ENCODE measurements around the gene GALNT9. TPM values are rescaled to one million over a fixed set of nuclear protein-coding genes. Genes with fewer than 3 reads are reported as not detected.

The GALNT9 gene
- total RNA-seq, 1 experiment from 2014 or later: 2.6 TPM

DNA sequence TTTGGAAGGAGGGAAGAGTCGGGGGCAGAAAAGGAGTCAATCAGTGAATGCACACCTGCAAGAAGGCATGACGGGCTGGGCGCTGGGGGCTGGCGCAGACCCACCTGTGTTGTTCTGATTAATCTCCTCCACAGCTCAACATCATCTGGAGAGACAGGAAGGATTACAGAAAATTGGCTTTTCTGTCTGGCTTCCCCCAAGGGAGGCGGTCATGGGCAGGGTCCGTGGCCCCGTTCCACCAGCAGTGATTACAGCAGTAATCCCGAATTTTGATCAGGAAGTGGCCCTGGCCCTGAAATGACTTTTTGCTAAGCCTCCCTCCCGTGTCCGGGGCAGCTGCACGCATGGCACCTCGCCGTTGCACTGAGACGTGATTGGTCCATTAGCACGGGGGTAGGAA, 24.4 kb upstream of the GALNT9 start:
- RAD21 ChIA-PET (ENCODE audit: low non-redundant PET in 1 of 2, low total read pairs in 2 of 2, uncharacterized antibody in 2 of 2, unreplicated experiment in 2 of 2): no interaction called here
- POLR2A ChIA-PET: no interaction called here
- H3K9me3 ChIP-seq (ENCODE audit: control insufficient read depth in 1 of 2, insufficient read depth in 1 of 2, low read depth in 1 of 2, low read length in 2 of 2): no peaks in the 10 kb centered on the region; a peak in 1 of 4 replicates
- peaks cover 7 to 14% of the 10 kb centered on the region in 2 experiments; a peak in 3 of 4 replicates for H3K4me1 ChIP-seq (ENCODE audit: control insufficient read depth in 1 of 2, insufficient read depth in 2 of 2, low read length in 2 of 2)
- TF ChIP-seq ELF1 (IDR thresholded peaks at IDR 0.05; ENCODE audit: borderline replicate concordance, low read depth): no peak
- TF ChIP-seq, protein P1, sequence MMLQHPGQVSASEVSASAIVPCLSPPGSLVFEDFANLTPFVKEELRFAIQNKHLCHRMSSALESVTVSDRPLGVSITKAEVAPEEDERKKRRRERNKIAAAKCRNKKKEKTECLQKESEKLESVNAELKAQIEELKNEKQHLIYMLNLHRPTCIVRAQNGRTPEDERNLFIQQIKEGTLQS (IDR thresholded peaks at IDR 0.05): no peak
- TF ChIP-seq REST (IDR thresholded peaks at IDR 0.05; ENCODE audit: low read depth): no peak
- TF ChIP-seq SRF (IDR thresholded peaks at IDR 0.05; ENCODE audit: low read depth): no peak
- no peak for TF ChIP-seq POLR2A (IDR thresholded peaks at IDR 0.05; ENCODE audit: borderline replicate concordance, extremely low read depth, insufficient read depth, insufficient read length)
- no peak for TF ChIP-seq ZBTB33 (IDR thresholded peaks at IDR 0.05; ENCODE audit: extremely low read depth, insufficient replicate concordance, low read length)
- no peak for TF ChIP-seq JUND (IDR thresholded peaks at IDR 0.05)
- no peak for TF ChIP-seq YY1 (IDR thresholded peaks at IDR 0.05; ENCODE audit: extremely low read depth, insufficient replicate concordance, low read depth, low read length)
- no peak for TF ChIP-seq TCF7L2 (IDR thresholded peaks at IDR 0.05; ENCODE audit: borderline replicate concordance, extremely low read depth, insufficient read depth, insufficient read length)
- TF ChIP-seq, protein P2, sequence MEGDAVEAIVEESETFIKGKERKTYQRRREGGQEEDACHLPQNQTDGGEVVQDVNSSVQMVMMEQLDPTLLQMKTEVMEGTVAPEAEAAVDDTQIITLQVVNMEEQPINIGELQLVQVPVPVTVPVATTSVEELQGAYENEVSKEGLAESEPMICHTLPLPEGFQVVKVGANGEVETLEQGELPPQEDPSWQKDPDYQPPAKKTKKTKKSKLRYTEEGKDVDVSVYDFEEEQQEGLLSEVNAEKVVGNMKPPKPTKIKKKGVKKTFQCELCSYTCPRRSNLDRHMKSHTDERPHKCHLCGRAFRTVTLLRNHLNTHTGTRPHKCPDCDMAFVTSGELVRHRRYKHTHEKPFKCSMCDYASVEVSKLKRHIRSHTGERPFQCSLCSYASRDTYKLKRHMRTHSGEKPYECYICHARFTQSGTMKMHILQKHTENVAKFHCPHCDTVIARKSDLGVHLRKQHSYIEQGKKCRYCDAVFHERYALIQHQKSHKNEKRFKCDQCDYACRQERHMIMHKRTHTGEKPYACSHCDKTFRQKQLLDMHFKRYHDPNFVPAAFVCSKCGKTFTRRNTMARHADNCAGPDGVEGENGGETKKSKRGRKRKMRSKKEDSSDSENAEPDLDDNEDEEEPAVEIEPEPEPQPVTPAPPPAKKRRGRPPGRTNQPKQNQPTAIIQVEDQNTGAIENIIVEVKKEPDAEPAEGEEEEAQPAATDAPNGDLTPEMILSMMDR (IDR thresholded peaks at IDR 0.05 in 2 of 3, conservative IDR thresholded peaks at IDR 0.05 in 1 of 3; ENCODE audit: borderline replicate concordance in 1 of 3, insufficient read depth in 1 of 3, low read depth in 2 of 3, low read length in 2 of 3): no peak
- TF ChIP-seq RAD21 (IDR thresholded peaks at IDR 0.05; ENCODE audit: low read depth): no peak
- TF ChIP-seq ZFX (IDR thresholded peaks at IDR 0.05): no peak
- TF ChIP-seq POLR2AphosphoS5 (IDR thresholded peaks at IDR 0.05; ENCODE audit: low read depth, low read length): no peak
- TF ChIP-seq EZH2phosphoT487 (IDR thresholded peaks at IDR 0.05; ENCODE audit: borderline replicate concordance): no peak
- TF ChIP-seq EGR1 (IDR thresholded peaks at IDR 0.05; ENCODE audit: low read depth): no peak
- TF ChIP-seq SP1 (IDR thresholded peaks at IDR 0.05; ENCODE audit: low read depth): no peak
- no peak for TF ChIP-seq CBX3 (IDR thresholded peaks at IDR 0.05; ENCODE audit: low read depth)
- no peak for TF ChIP-seq EZH2 (IDR thresholded peaks at IDR 0.05)
- no peak for TF ChIP-seq FOSL1 (IDR thresholded peaks at IDR 0.05; ENCODE audit: low read depth)
- TF ChIP-seq ZNF274 (IDR thresholded peaks at IDR 0.05; ENCODE audit: low read depth, low read length): no peak
- H3K27me3 ChIP-seq (ENCODE audit: insufficient read depth, low read length): no peaks in the 10 kb centered on the region
- H3K4me2 ChIP-seq (ENCODE audit: low read length): no peak overlapping the region
- no peak overlapping the region for H3K4me3 ChIP-seq (replicated peaks in 1 of 2; ENCODE audit: low read depth in 1 of 2, low read length in 2 of 2)
- no peak overlapping the region for H3K9ac ChIP-seq (ENCODE audit: low read length)
- H3K79me2 ChIP-seq (ENCODE audit: insufficient read depth, low read length): no peaks in the 10 kb centered on the region
- H3K27ac ChIP-seq (ENCODE audit: low read depth, low read length): no peak overlapping the region
- no peaks in the 10 kb centered on the region for H3K9me2 ChIP-seq (ENCODE audit: insufficient read depth)
- intact Hi-C loops (cut with micrococcal nuclease): no loop called here
- H3K36me3 ChIP-seq (ENCODE audit: control insufficient read depth in 1 of 2, insufficient read depth in 2 of 2, low read length in 2 of 2): no peaks in the 10 kb centered on the region
- ATAC-seq (no peak), DNase-seq (ENCODE audit: low read depth, low spot score) (no peak)
- no TSS peak for BruUV-seq (replicated peaks)
- H4K20me1 ChIP-seq (ENCODE audit: insufficient read depth): no peaks in the 10 kb centered on the region; the same call in 1 of the 2 replicates
- CTCF ChIA-PET: no interaction called here
- no peak overlapping the region for H2AFZ ChIP-seq (ENCODE audit: low read depth, low read length, poor library complexity, severe bottlenecking)

Measured in HCT116 (cell line).